GM12873 (cell line): ENCODE data around the gene DHX30.

Source experiments
- TF ChIP-seq, protein P1 (sequence below): IDR thresholded peaks from 2 replicates; pipeline ENCODE4 v1.5.1; 2012; ENCODE audit warnings: low read depth, mild to moderate bottlenecking, moderate library complexity, low read length, control low read depth; ENCODE audit not compliant: insufficient read depth; ENCODE audit errors: missing control alignments

The DHX30 gene, protein sequence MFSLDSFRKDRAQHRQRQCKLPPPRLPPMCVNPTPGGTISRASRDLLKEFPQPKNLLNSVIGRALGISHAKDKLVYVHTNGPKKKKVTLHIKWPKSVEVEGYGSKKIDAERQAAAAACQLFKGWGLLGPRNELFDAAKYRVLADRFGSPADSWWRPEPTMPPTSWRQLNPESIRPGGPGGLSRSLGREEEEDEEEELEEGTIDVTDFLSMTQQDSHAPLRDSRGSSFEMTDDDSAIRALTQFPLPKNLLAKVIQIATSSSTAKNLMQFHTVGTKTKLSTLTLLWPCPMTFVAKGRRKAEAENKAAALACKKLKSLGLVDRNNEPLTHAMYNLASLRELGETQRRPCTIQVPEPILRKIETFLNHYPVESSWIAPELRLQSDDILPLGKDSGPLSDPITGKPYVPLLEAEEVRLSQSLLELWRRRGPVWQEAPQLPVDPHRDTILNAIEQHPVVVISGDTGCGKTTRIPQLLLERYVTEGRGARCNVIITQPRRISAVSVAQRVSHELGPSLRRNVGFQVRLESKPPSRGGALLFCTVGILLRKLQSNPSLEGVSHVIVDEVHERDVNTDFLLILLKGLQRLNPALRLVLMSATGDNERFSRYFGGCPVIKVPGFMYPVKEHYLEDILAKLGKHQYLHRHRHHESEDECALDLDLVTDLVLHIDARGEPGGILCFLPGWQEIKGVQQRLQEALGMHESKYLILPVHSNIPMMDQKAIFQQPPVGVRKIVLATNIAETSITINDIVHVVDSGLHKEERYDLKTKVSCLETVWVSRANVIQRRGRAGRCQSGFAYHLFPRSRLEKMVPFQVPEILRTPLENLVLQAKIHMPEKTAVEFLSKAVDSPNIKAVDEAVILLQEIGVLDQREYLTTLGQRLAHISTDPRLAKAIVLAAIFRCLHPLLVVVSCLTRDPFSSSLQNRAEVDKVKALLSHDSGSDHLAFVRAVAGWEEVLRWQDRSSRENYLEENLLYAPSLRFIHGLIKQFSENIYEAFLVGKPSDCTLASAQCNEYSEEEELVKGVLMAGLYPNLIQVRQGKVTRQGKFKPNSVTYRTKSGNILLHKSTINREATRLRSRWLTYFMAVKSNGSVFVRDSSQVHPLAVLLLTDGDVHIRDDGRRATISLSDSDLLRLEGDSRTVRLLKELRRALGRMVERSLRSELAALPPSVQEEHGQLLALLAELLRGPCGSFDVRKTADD

DNA sequence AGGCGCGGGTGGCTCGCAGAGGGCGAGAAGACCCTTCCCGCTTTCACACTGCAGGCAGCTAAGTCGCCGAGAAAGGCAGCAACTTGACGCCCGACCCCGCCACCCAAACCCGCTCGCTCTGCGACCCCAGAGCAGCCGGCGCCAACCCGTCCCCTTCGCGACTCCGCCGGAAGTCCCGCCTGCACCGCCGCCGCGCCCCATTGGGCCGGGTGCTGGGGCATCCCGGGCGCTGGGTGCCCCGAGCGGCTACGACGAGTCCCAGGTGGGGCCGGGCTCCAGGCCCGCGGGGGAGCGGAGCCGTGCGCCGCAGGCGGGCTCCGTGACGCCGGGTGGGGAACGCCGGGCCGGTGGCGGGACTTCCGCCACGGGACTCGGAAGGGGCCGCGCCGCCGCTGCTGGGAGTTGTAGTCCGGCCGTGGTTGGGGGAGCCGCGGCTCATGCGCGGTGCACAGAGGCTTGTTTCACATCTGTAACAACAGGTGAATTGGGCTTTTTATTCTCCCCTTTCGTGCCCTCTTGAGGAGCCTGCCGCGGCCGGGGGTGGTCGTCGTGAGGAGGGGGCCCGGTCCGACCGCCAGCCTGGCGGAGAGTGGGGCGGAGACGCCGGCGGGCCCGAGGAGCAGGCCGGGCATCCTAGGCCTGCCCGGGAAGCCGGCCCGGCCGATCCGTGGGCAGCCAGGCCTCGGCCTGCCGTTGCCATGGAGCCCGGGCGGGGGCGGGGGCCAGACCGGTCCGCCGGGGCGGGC is at the start of gene DHX30:
TSS of gene DHX30 (plus strand) at position 405 of the 746 bp plus-strand sequence. CDS start 7,546 bp downstream, outside the sequence.
- TF ChIP-seq, protein P1, sequence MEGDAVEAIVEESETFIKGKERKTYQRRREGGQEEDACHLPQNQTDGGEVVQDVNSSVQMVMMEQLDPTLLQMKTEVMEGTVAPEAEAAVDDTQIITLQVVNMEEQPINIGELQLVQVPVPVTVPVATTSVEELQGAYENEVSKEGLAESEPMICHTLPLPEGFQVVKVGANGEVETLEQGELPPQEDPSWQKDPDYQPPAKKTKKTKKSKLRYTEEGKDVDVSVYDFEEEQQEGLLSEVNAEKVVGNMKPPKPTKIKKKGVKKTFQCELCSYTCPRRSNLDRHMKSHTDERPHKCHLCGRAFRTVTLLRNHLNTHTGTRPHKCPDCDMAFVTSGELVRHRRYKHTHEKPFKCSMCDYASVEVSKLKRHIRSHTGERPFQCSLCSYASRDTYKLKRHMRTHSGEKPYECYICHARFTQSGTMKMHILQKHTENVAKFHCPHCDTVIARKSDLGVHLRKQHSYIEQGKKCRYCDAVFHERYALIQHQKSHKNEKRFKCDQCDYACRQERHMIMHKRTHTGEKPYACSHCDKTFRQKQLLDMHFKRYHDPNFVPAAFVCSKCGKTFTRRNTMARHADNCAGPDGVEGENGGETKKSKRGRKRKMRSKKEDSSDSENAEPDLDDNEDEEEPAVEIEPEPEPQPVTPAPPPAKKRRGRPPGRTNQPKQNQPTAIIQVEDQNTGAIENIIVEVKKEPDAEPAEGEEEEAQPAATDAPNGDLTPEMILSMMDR, result no peak

DNA sequence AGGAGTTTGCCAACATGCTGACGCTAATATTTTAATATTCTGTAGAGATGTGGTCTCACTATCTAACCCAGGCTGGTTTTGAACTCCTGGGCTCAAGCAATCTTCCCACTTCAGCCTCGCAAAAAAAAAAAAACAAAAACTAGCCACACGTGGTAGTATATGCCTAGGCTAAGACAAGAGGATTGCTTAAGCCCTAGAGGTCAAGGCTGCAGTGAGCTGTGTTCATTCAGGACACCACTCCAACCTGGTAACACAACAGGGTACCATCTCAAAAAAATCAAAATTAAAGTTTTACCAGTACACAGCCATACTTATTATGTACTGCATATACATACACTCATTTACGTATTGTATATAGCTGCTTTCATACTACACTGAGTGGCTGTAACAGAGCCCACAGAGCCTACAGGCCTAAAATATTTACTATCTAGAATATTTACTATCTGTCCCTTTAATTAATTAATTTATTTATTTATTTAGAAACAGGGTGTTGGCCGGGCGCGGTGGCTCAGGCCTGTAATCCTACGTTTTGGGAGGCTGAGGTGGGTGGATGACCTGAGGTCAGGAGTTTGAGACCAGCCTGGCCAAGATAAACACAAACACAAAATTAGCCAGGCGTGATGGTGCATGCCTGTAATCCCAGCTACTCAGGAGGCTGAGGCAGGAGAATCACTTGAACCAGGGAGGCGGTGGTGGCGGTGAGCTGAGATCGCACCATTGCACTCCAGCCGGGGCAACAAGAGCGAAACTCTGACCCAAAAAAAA is 44.5 kb upstream of the DHX30 start:
- TF ChIP-seq, protein P1, result no peak

DNA sequence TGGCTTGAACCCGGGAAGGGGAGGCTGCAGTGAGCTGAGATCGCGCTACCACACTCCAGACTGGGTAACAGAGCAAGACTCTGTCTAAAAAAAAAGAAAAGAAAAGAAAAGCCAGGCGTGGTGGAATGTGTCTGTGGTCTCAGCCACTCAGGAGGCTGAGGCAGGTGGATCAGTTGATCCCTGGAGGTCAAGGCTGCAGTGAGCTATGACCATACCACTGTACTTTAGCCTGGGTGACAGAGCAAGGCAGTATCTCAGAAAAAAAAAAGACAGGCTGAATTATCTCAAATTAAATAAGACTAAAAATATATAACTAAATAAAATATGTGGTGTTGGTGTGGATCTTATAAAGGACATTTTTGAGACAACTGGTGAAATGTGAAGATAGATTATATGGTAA is 41.9 kb upstream of the DHX30 start:
- TF ChIP-seq, protein P1, result no peak

DNA sequence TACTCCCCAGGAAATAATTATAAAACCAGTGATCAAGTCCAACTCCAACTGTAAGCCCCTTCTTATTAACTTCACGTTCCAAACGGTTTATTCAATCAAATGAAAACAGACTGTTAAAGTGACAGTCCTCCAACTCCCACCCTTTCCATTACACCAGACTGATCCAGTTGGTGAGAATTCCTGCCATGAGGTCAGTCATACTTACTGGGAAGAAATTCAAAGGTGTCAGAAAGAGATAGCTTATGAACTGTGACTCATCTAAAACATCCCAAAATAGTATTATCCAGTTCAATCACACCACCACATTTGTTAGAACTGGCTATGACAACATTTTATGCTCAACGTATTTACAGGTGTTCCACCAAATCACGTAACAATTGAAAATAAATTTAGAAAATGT is 40.7 kb upstream of the DHX30 start:
- TF ChIP-seq, protein P1, result no peak

DNA sequence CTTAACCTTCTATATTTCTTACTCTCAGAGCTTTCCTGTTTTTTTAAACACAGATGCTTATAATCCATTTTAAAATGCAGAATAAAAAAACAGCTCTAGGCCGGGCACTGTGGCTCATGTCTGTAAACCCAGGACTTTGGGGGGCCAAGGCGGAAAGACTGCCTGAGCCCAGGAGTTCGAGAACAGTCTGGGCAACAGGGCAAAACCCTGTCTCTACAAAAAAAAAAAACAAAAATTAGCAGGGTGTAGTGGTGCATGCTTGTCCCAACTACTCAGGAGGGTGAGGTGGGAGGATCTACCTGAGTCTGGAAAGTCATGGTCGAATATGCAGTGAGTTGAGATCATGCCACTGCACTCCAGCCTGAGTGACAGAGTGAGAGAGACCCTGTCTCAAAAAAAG is 36.8 kb upstream of the DHX30 start:
- TF ChIP-seq, protein P1, result no peak

DNA sequence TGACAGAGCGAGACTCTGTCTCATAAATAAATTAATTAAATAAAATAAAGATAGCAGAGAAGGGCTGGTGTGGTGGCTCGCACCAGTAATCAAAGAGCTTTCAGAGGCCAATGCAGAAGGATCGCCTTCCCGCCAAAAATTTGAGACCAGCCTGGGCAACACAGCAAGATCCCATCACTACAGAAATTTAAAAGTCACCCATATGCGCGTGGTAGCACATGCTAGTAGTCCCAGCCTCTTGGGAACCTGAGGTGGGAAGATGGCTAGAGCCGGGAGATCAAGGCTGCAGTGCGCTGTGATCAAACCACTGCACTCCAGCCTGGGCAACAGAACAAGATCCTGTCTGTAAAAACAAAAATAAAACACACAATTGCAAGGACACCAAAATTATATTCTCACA is 30.9 kb upstream of the DHX30 start:
- TF ChIP-seq, protein P1, result no peak
